Naive thymus-derived CD8-positive, alpha-beta T cell (primary cell): ENCODE data around the gene RARA. TPM values are rescaled to one million over a fixed set of nuclear protein-coding genes. Genes with fewer than 3 reads are reported as not detected.

Experiments
- ATAC-seq, 2 donors: fragments of 150-1000 bp; cut with Tn5 transposase in 1 of 2; sonication (Bioruptor Pico), chemical (Tn5 transposase) in 1 of 2; 1 replicate in 1 of 2; 2 replicates in 1 of 2; pipeline ENCODE4 v1.10.0; 2021; ENCODE audit warnings: mild to moderate bottlenecking in 2 of 2, moderate library complexity in 2 of 2
- POLR2A ChIA-PET: fragments of 350-600 bp; sonication (Branson Sonifier 250); formaldehyde crosslinking; loops from one replicate; lab custom pipeline; 2021; ENCODE audit warnings: antibody characterized with exemption; lab: Charles Lee
- DNase-seq, 10 donors: peaks; one replicate each; pipeline versions ENCODE4 v3.0.0 to v3.0.0-alpha.2; 2020 to 2022
- H3K27ac Mint-ChIP-seq, 10 donors: one replicate each; pipeline ENCODE4 v1.8.0; 2020 to 2022; ENCODE audit warnings: mild to moderate bottlenecking in 10 of 10, mixed read lengths in 10 of 10, moderate library complexity in 4 of 10, inconsistent platforms in 1 of 10
- H3K27me3 Mint-ChIP-seq, 5 donors: one replicate each; pipeline ENCODE4 v1.8.0; 2021 to 2022; ENCODE audit warnings: mixed read lengths in 5 of 5
- H3K36me3 Mint-ChIP-seq, 3 donors: one replicate each; pipeline ENCODE4 v1.8.0; 2020 to 2022; ENCODE audit warnings: mixed read lengths in 3 of 3, mild to moderate bottlenecking in 2 of 3, inconsistent platforms in 1 of 3
- H3K4me1 Mint-ChIP-seq, 4 donors: one replicate each; pipeline ENCODE4 v1.8.0; 2021 to 2022; ENCODE audit warnings: mixed read lengths in 4 of 4
- H3K4me3 Mint-ChIP-seq, 10 donors: one replicate each; pipeline ENCODE4 v1.8.0; 2020 to 2022; ENCODE audit warnings: mild to moderate bottlenecking in 10 of 10, mixed read lengths in 10 of 10, moderate library complexity in 6 of 10, inconsistent platforms in 1 of 10
- H3K9me3 Mint-ChIP-seq, 9 donors: one replicate each; pipeline ENCODE4 v1.8.0; 2020 to 2022; ENCODE audit warnings: mixed read lengths in 9 of 9, mild to moderate bottlenecking in 3 of 9, inconsistent platforms in 1 of 9, moderate library complexity in 1 of 9
- polyA plus RNA-seq, 3 donors: library from polyadenylated mRNA; unstranded; fragments of 300-500 nt; fragmentation: Illumina TruSeq; gene quantifications; one replicate each; pipeline ENCODE4 v1.2.3, GENCODE V29; 2021
- total RNA-seq, 8 experiments: library from RNA in 2 of 8; stranded (reverse) in 2 of 8; gene quantifications; one replicate each; pipeline ENCODE4 v1.2.3 and lab custom pipeline; 2021 to 2026

RARA gene
- total and polyA plus RNA-seq, 5 experiments from 2014 or later: 7.2 to 39.9 (median 12.4) TPM

DNA sequence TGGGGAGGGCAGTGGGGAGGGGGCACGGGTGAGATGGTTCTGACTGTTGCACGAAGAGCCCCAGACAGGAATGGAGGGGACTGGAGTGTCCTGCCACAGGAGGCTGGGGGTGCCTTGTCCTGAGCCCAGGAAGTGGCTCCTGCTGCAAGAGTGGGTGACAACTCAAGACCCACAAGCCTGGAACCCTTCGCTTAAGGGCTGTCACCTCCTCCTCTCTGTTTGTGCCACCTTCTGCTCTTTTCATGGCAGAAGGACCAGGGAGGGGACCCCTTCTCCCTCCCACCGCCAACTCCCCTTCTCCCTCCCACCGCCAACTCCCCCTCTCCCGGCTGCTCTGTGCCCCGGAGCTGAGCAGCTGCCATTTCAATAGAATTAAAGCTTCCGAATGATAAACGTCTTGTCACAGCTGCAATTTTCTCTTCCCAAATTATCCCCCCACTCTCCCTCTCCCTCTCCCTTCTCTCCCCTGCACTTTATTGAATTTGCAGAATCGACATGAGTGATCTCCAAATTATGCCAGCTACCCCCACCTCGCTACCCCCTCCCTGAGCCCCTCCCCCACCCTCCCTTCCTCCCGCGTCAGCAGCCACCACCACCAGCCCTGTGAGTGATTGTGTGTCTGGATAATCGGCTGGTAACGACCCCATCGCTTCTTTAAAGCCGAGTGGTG, 41.8 kb downstream of the RARA start:
- Mint-ChIP-seq H3K9me3 (no peaks in the 10 kb centered on the region), H3K27me3 (no peaks in the 10 kb centered on the region), H3K4me1 (peaks cover 28 to 70% (median 60%) of the 10 kb centered on the region in 4 donors), H3K27ac (peak overlapping the region in 4 of 10 donors; percentile 16 to 79 (median 51)), H3K4me3 (no peak overlapping the region), H3K36me3 (peaks cover 0 to 49% (median 14%) of the 10 kb centered on the region in 3 donors)
- POLR2A ChIA-PET: interaction anchor here (0.6 to 2.5 kb wide), 8 partner anchors 11 to 44 kb away, joined by 3 to 9 read pairs (median 5); no protein-coding TSS in a partner anchor
- ATAC-seq (no peak), DNase-seq (no peak)

DNA sequence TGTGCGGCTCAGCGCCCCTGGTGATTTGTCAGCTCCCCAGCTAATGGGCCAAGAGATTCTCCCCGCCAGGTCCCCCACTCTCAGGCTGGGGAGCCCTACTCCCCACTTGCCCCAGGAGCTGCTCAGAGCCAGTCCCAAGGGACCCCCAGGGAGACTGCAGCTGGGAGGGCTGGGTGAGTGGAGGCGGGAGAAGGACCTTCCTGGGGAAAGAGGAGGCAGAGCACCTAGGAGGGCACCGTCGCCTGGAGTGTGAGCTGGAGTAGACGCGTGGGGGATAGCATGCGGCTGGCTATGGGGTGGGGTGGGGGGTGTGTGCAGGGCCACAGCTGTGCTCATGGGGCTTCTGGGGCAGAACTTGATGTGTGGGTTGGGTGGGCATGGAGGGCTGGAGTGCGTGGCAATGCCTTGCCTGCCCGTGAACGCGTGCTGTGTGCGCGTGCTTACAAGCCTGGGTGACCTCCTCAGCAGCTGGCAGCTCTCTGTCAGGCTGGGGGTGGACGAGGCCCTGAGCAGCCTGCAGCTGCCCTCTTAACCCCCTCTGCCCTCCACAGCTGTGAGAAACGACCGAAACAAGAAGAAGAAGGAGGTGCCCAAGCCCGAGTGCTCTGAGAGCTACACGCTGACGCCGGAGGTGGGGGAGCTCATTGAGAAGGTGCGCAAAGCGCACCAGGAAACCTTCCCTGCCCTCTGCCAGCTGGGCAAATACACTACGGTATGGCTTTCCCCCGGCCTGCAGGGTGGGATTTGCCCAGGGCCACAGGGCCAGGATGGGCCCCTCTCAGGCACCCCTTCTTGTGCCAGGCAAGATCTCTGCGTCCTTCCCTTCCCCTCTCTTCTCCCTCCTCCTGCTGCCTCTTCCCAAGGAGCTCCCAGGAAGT, 42.6 kb downstream of the RARA start:
- DNase-seq: no peak
- POLR2A ChIA-PET: interaction anchor here (0.5 to 2.5 kb wide), 11 partner anchors 12 to 198 kb away, joined by 3 to 9 read pairs (median 5); no protein-coding TSS in a partner anchor
- Mint-ChIP-seq H3K27ac (peak overlapping the region in 6 of 10 donors; percentile 2 to 77 (median 35)), H3K9me3 (no peaks in the 10 kb centered on the region), H3K27me3 (no peaks in the 10 kb centered on the region), H3K36me3 (peaks cover 0 to 50% (median 14%) of the 10 kb centered on the region in 3 donors), H3K4me3 (no peak overlapping the region), H3K4me1 (peaks cover 24 to 63% (median 53%) of the 10 kb centered on the region in 4 donors)
- no peak for ATAC-seq

DNA sequence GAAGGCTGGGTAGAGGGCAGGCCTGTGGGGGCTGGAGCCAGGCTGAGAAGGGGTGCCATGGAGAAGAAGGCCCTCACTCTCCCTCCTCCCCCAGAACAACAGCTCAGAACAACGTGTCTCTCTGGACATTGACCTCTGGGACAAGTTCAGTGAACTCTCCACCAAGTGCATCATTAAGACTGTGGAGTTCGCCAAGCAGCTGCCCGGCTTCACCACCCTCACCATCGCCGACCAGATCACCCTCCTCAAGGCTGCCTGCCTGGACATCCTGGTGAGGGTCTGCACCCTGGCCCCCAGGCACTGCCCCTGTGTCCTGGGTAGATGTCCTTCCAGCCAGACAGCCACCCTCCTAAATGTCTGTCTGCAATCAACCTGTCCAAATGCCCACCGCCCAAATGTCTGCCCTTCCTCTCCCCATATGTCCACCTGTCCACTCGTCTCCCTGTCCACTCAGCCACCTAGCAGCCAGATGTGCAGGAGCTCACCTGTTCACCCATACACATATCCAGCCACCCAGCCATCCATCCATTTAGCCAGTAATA, 43.3 kb downstream of the RARA start:
- no peaks in the 10 kb centered on the region for H3K9me3 Mint-ChIP-seq
- H3K27me3 Mint-ChIP-seq: no peaks in the 10 kb centered on the region
- no peak for DNase-seq
- H3K36me3 Mint-ChIP-seq: peaks cover 0 to 52% (median 14%) of the 10 kb centered on the region in 3 donors
- POLR2A ChIA-PET: interaction anchor here (0.5 to 2.5 kb wide), 10 partner anchors 15 to 197 kb away, joined by 3 to 9 read pairs (median 5); no protein-coding TSS in a partner anchor
- peak overlapping the region in 9 of 10 donors; percentile 2 to 91 (median 60) for H3K27ac Mint-ChIP-seq
- H3K4me3 Mint-ChIP-seq: peak overlapping the region in 1 of 10 donors; percentile 30
- ATAC-seq: no peak
- H3K4me1 Mint-ChIP-seq: peaks cover 23 to 56% (median 46%) of the 10 kb centered on the region in 4 donors

DNA sequence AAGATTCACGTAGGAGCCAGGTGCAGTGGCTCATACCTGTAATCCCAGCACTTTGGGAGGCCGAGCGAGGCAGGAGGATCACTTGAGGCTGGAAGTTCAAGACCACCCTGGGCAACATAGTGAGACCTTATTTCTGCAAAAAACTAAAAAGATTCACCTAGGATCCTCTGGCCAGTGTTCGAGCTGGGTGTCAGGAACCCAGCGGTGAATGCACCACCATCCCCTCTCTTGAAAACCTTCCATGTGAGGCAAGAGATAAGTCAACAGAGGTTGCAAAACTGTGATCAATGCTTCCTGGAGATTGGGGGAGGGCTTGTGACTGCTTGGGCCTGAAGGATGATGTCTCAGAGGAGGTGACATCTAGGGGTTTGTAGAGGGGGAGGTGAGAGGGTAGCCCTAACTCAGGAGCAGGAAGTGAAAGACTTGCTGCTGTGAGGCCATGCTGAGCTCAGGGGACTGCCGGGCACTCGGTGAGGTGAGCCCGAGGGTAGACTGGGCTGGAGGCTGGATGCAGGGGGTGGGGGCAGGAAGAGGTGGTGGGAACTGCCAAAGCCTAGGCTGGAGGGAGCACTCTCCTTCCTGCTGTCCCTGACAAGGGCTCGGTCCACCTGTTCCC, 43.9 kb downstream of the RARA start:
- Mint-ChIP-seq H3K27me3 (no peaks in the 10 kb centered on the region), H3K4me1 (peaks cover 21 to 50% (median 40%) of the 10 kb centered on the region in 4 donors), H3K36me3 (peaks cover 0 to 52% (median 14%) of the 10 kb centered on the region in 3 donors), H3K27ac (peak overlapping the region in 9 of 10 donors; percentile 30 to 91 (median 66)), H3K9me3 (no peaks in the 10 kb centered on the region), H3K4me3 (no peak overlapping the region)
- POLR2A ChIA-PET: interaction anchor here (1.2 to 4.0 kb wide), 8 partner anchors 21 to 48 kb away, joined by 3 to 62 read pairs (median 6); no protein-coding TSS in a partner anchor
- ATAC-seq: no peak
- no peak for DNase-seq

DNA sequence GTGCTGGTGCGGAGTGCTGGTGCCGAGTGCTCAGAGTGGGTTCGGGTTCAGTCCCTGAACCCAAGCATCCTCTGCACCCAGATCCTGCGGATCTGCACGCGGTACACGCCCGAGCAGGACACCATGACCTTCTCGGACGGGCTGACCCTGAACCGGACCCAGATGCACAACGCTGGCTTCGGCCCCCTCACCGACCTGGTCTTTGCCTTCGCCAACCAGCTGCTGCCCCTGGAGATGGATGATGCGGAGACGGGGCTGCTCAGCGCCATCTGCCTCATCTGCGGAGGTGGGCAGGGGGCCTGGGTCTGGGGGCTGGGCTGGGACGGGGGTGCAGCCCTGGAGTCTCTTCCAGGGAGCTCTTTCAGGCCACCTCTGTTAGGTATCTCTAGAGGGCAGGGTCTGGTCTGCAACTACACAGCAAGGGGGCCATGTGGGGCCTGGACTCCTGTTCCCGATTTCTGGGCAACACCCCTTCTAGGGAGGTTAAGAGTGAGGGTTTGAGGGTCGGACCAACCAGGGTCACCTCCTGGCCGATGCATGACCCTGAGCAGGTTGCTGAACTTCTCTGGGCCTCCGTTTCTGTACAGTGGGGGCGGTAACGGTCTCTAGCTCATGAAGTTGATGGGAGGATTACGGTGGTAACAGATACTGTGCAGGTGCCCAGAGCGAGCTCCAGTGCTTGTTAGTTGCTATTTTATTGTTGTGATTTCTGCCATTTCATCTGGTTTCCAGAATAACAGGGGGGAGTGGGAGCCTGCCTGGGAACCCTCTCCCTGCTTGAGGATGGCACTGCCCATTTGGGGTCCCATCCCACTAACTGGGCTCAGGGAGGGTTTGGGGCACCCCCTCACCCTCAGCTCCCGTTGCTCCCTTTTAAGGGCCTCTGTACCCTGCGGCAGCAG, 45.5 kb downstream of the RARA start:
- H3K4me3 Mint-ChIP-seq: no peak overlapping the region
- no peaks in the 10 kb centered on the region for H3K9me3 Mint-ChIP-seq
- DNase-seq: no peak
- H3K36me3 Mint-ChIP-seq: peaks cover 0 to 45% (median 11%) of the 10 kb centered on the region in 3 donors
- peaks cover 18 to 41% (median 32%) of the 10 kb centered on the region in 4 donors for H3K4me1 Mint-ChIP-seq
- peak overlapping the region in 7 of 10 donors; percentile 8 to 77 (median 55) for H3K27ac Mint-ChIP-seq
- peak in 1 of 2 donors; percentile 6 for ATAC-seq
- H3K27me3 Mint-ChIP-seq: no peaks in the 10 kb centered on the region
- POLR2A ChIA-PET: interaction anchor here (0.6 to 4.0 kb wide), 13 partner anchors 9 to 199 kb away, joined by 3 to 62 read pairs (median 5); no protein-coding TSS in a partner anchor

DNA sequence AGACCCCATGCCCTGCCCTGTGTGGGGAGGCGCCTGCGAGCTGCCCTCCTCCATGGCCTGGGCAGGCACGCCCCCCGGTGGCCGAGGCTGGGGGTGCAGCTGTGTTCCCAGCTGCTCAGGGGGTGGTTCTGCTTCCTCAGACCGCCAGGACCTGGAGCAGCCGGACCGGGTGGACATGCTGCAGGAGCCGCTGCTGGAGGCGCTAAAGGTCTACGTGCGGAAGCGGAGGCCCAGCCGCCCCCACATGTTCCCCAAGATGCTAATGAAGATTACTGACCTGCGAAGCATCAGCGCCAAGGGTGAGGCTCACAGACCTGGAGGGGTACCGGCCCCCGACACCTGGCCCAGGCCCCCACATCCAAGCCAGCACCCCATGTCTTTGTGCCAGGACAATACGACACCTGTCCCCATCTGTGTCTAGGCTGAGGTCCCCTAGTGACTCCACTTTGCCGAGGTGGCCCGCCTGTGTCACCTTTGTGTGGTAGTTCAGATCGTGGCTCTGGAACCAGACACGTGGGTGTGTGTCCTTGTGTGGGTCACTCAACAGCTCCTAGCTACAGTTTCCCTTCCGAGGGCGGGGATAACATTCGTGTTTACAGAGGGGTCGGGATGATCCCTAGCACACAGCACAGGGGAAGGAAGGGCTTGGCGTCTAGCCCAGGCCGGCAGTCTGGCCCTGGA, 46.3 kb downstream of the RARA start:
- Mint-ChIP-seq H3K27me3 (peaks cover 0 to 1% (median 0%) of the 10 kb centered on the region in 5 donors), H3K9me3 (no peaks in the 10 kb centered on the region), H3K4me1 (peaks cover 15 to 33% (median 25%) of the 10 kb centered on the region in 4 donors), H3K4me3 (no peak overlapping the region), H3K36me3 (peaks cover 0 to 38% (median 8%) of the 10 kb centered on the region in 3 donors), H3K27ac (peak overlapping the region in 8 of 10 donors; percentile 17 to 93 (median 50))
- DNase-seq (peak; percentile 59 to 87 (median 80)), ATAC-seq (peak; percentile 68 to 85)
- POLR2A ChIA-PET: interaction anchor here (0.6 to 4.0 kb wide), 12 partner anchors 9 to 199 kb away, joined by 3 to 62 read pairs (median 6); no protein-coding TSS in a partner anchor

DNA sequence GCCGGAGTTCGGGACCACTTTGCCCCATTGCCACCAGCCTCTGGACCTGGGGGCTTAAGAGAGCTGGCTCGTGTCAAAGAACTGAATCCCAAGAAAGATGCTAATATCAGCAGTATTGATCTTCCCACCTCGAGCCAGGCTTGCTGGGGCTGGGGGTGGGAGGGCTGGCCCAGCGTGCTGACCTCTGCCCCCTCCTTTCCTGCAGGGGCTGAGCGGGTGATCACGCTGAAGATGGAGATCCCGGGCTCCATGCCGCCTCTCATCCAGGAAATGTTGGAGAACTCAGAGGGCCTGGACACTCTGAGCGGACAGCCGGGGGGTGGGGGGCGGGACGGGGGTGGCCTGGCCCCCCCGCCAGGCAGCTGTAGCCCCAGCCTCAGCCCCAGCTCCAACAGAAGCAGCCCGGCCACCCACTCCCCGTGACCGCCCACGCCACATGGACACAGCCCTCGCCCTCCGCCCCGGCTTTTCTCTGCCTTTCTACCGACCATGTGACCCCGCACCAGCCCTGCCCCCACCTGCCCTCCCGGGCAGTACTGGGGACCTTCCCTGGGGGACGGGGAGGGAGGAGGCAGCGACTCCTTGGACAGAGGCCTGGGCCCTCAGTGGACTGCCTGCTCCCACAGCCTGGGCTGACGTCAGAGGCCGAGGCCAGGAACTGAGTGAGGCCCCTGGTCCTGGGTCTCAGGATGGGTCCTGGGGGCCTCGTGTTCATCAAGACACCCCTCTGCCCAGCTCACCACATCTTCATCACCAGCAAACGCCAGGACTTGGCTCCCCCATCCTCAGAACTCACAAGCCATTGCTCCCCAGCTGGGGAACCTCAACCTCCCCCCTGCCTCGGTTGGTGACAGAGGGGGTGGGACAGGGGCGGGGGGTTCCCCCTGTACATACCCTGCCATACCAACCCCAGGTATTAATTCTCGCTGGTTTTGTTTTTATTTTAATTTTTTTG, 47.1 kb downstream of the RARA start:
- Mint-ChIP-seq H3K4me1 (peaks cover 17 to 32% (median 26%) of the 10 kb centered on the region in 4 donors), H3K9me3 (no peaks in the 10 kb centered on the region), H3K4me3 (no peak overlapping the region), H3K27me3 (peaks cover 3 to 8% (median 7%) of the 10 kb centered on the region in 5 donors), H3K36me3 (peaks cover 0 to 32% (median 8%) of the 10 kb centered on the region in 3 donors), H3K27ac (peak overlapping the region in 2 of 10 donors; percentile 59 to 93)
- POLR2A ChIA-PET: interaction anchor here (1.5 to 4.0 kb wide), 5 partner anchors 30 to 177 kb away, joined by 3 to 62 read pairs (median 11); no protein-coding TSS in a partner anchor
- DNase-seq (no peak), ATAC-seq (no peak)

DNA sequence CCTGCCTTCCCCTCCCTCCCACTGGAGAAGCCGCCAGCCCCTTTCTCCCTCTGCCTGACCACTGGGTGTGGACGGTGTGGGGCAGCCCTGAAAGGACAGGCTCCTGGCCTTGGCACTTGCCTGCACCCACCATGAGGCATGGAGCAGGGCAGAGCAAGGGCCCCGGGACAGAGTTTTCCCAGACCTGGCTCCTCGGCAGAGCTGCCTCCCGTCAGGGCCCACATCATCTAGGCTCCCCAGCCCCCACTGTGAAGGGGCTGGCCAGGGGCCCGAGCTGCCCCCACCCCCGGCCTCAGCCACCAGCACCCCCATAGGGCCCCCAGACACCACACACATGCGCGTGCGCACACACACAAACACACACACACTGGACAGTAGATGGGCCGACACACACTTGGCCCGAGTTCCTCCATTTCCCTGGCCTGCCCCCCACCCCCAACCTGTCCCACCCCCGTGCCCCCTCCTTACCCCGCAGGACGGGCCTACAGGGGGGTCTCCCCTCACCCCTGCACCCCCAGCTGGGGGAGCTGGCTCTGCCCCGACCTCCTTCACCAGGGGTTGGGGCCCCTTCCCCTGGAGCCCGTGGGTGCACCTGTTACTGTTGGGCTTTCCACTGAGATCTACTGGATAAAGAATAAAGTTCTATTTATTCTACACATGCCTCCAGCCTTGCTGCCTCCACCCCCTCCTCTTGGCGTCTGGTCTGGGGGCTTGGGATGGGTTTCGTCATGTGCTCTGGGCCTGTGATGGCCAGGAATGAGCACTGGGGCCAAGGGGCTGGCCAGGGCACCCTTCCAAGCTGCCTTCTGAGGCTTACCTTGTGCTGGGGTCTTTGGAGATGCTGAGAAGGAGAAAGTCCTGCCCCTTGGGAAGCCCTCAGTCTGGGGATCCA, 48.3 kb downstream of the RARA start:
- POLR2A ChIA-PET: interaction anchor here (0.6 to 4.0 kb wide), 5 partner anchors 12 to 176 kb away, joined by 3 to 62 read pairs (median 8); no protein-coding TSS in a partner anchor
- Mint-ChIP-seq H3K36me3 (peaks cover 0 to 24% (median 4%) of the 10 kb centered on the region in 3 donors), H3K27ac (no peak overlapping the region)

More for the DNA sequence above, 48.3 kb downstream of the RARA start:
- peaks cover 3 to 16% (median 7%) of the 10 kb centered on the region in 5 donors for H3K27me3 Mint-ChIP-seq
- no peaks in the 10 kb centered on the region for H3K9me3 Mint-ChIP-seq
- H3K4me3 Mint-ChIP-seq: no peak overlapping the region
- DNase-seq (no peak), ATAC-seq (no peak)
- H3K4me1 Mint-ChIP-seq: peaks cover 15 to 30% (median 27%) of the 10 kb centered on the region in 4 donors
